Measurements from ENCODE around the gene PHLDA2.

The PHLDA2 gene

DNA sequence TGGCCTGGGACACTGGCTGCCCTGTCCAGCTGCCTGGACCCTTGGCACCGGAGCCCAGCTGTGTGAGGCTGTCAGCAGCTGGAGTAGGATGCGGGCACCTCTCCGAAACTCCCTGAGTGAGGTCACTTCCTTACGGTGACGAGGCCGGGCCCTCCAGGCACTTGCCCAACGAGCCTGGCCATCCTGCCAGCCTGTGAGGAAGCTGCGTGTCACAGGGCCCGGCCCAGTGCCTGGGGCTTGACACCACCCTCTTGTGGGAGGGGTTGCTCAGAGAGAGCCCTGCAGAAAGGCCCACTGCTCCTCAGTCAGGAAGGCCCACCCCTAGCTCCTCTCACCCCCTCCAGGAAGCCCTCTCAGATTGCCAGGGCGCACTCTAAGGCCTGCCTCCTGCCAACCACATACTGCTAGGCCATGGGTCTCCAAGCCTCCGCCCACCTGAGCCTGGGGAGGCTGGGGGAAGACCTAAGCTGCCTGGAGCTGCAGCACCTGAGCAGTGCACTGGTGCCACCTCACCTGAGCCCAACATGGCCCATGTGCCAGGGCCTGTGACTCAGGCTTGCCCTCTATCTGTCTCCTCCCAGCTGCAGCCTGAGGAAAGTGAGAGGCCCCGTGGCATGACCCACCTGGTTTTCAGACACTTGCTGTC lies 4.3 kb upstream of the PHLDA2 start:
- POLR2A ChIA-PET = interaction anchor here (1.5 to 1.9 kb wide), 2 partner anchors 9 to 59 kb away, joined by 3 to 5 read pairs; partner anchors contain the start of gene NAP1L4
- Histone ChIP-seq H3K4me1 (ENCODE audit: control insufficient read depth, insufficient read depth, low read length) (no peaks in the 10 kb centered on the region), H3K27ac (ENCODE audit: extremely low read depth, low read depth, low read length) (no peak overlapping the region), H3K36me3 (ENCODE audit: control insufficient read depth in 2 of 2, insufficient read depth in 1 of 2, low read length in 2 of 2) (no peaks in the 10 kb centered on the region), H3K9me3 (ENCODE audit: control insufficient read depth, insufficient read depth, low read depth, low read length) (no peaks in the 10 kb centered on the region), H3K4me3 (ENCODE audit: low read depth, low read length) (no peak overlapping the region)
- TF ChIP-seq, protein P1, sequence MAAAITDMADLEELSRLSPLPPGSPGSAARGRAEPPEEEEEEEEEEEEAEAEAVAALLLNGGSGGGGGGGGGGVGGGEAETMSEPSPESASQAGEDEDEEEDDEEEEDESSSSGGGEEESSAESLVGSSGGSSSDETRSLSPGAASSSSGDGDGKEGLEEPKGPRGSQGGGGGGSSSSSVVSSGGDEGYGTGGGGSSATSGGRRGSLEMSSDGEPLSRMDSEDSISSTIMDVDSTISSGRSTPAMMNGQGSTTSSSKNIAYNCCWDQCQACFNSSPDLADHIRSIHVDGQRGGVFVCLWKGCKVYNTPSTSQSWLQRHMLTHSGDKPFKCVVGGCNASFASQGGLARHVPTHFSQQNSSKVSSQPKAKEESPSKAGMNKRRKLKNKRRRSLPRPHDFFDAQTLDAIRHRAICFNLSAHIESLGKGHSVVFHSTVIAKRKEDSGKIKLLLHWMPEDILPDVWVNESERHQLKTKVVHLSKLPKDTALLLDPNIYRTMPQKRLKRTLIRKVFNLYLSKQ (tag by site-specific recombination; IDR thresholded peaks at IDR 0.05; ENCODE audit: borderline replicate concordance) = no peak
- TF ChIP-seq SP2 (tag by site-specific recombination; IDR thresholded peaks at IDR 0.05) = peak; percentile 54
- TF ChIP-seq SETDB1 (IDR thresholded peaks at IDR 0.05; ENCODE audit: insufficient read length, low read length) = no peak
- no peak for TF ChIP-seq ZNF169 (tag by site-specific recombination; IDR thresholded peaks at IDR 0.05)
- CTCF ChIA-PET = interaction anchor here (0.6 to 1.5 kb wide), 5 partner anchors 16 to 401 kb away, joined by 3 to 6 read pairs (median 4); no protein-coding TSS in a partner anchor

DNA sequence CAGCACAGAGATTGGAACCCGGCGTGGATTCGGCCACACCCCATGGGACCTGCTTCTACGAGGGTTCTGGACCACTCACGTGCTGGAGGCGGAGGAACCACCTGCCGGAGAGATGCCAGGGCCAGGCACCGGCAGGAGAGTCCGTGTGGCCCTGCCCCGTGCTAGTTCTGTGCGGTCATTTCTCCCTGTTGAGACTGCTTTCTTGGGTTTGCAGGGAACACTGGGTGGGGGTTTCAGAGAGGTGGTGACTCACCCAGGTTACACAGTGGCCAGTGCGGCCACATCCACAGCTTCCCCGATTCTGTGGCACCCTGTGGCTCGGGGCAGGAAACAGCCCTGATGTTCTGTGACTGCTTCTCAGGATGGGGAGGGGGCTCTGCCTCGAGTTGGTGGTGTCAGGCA lies 3.6 kb upstream of the PHLDA2 start:
- Histone ChIP-seq H3K4me3 (ENCODE audit: low read depth, low read length) (no peak overlapping the region), H3K27ac (ENCODE audit: extremely low read depth, low read depth, low read length) (no peak overlapping the region), H3K4me1 (ENCODE audit: control insufficient read depth, insufficient read depth, low read length) (no peaks in the 10 kb centered on the region), H3K9me3 (ENCODE audit: control insufficient read depth, insufficient read depth, low read depth, low read length) (no peaks in the 10 kb centered on the region), H3K36me3 (ENCODE audit: control insufficient read depth in 2 of 2, insufficient read depth in 1 of 2, low read length in 2 of 2) (no peaks in the 10 kb centered on the region)
- no peak for TF ChIP-seq ZNF785 (tag by site-specific recombination; IDR thresholded peaks at IDR 0.05)
- TF ChIP-seq ZNF426 (tag by site-specific recombination; IDR thresholded peaks at IDR 0.05) = no peak
- TF ChIP-seq ZNF48 (tag by site-specific recombination; IDR thresholded peaks at IDR 0.05) = no peak
- TF ChIP-seq ZNF211 (tag by site-specific recombination; IDR thresholded peaks at IDR 0.05; ENCODE audit: low read depth) = no peak
- no peak for TF ChIP-seq ZFP37 (tag by site-specific recombination; IDR thresholded peaks at IDR 0.05)
- TF ChIP-seq GLI2 (tag by site-specific recombination; IDR thresholded peaks at IDR 0.05; ENCODE audit: borderline replicate concordance, low read depth) = no peak
- no peak for TF ChIP-seq ZNF600 (tag by site-specific recombination; IDR thresholded peaks at IDR 0.05)
- TF ChIP-seq, protein P2, sequence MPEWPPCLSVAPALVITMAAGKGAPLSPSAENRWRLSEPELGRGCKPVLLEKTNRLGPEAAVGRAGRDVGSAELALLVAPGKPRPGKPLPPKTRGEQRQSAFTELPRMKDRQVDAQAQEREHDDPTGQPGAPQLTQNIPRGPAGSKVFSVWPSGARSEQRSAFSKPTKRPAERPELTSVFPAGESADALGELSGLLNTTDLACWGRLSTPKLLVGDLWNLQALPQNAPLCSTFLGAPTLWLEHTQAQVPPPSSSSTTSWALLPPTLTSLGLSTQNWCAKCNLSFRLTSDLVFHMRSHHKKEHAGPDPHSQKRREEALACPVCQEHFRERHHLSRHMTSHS (tag by site-specific recombination; IDR thresholded peaks at IDR 0.05) = no peak
- no peak for TF ChIP-seq ZNF654 (tag by site-specific recombination; IDR thresholded peaks at IDR 0.05; ENCODE audit: low read depth)
- TF ChIP-seq ZNF610 (tag by site-specific recombination; IDR thresholded peaks at IDR 0.05; ENCODE audit: borderline replicate concordance) = no peak
- no peak for TF ChIP-seq ZSCAN16 (tag by site-specific recombination; IDR thresholded peaks at IDR 0.05)
- TF ChIP-seq, protein P3, sequence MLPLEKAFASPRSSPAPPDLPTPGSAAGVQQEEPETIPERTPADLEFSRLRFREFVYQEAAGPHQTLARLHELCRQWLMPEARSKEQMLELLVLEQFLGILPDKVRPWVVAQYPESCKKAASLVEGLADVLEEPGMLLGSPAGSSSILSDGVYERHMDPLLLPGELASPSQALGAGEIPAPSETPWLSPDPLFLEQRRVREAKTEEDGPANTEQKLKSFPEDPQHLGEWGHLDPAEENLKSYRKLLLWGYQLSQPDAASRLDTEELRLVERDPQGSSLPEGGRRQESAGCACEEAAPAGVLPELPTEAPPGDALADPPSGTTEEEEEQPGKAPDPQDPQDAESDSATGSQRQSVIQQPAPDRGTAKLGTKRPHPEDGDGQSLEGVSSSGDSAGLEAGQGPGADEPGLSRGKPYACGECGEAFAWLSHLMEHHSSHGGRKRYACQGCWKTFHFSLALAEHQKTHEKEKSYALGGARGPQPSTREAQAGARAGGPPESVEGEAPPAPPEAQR (tag by site-specific recombination; IDR thresholded peaks at IDR 0.05) = no peak
- TF ChIP-seq SCRT2 (tag by site-specific recombination; IDR thresholded peaks at IDR 0.05) = no peak
- TF ChIP-seq, protein P4, sequence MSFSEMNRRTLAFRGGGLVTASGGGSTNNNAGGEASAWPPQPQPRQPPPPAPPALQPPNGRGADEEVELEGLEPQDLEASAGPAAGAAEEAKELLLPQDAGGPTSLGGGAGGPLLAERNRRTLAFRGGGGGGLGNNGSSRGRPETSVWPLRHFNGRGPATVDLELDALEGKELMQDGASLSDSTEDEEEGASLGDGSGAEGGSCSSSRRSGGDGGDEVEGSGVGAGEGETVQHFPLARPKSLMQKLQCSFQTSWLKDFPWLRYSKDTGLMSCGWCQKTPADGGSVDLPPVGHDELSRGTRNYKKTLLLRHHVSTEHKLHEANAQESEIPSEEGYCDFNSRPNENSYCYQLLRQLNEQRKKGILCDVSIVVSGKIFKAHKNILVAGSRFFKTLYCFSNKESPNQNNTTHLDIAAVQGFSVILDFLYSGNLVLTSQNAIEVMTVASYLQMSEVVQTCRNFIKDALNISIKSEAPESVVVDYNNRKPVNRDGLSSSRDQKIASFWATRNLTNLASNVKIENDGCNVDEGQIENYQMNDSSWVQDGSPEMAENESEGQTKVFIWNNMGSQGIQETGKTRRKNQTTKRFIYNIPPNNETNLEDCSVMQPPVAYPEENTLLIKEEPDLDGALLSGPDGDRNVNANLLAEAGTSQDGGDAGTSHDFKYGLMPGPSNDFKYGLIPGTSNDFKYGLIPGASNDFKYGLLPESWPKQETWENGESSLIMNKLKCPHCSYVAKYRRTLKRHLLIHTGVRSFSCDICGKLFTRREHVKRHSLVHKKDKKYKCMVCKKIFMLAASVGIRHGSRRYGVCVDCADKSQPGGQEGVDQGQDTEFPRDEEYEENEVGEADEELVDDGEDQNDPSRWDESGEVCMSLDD (tag by site-specific recombination; IDR thresholded peaks at IDR 0.05) = no peak
- no peak for TF ChIP-seq ZBTB7A (tag by site-specific recombination; IDR thresholded peaks at IDR 0.05; ENCODE audit: low read depth)
- TF ChIP-seq, protein P5, sequence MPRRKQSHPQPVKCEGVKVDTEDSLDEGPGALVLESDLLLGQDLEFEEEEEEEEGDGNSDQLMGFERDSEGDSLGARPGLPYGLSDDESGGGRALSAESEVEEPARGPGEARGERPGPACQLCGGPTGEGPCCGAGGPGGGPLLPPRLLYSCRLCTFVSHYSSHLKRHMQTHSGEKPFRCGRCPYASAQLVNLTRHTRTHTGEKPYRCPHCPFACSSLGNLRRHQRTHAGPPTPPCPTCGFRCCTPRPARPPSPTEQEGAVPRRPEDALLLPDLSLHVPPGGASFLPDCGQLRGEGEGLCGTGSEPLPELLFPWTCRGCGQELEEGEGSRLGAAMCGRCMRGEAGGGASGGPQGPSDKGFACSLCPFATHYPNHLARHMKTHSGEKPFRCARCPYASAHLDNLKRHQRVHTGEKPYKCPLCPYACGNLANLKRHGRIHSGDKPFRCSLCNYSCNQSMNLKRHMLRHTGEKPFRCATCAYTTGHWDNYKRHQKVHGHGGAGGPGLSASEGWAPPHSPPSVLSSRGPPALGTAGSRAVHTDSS (tag by site-specific recombination; IDR thresholded peaks at IDR 0.05) = no peak
- ChIA-PET POLR2A (interaction anchor here (1.5 to 1.9 kb wide), 2 partner anchors 10 to 59 kb away, joined by 3 to 5 read pairs; partner anchors contain the start of gene NAP1L4), CTCF (interaction anchor here (0.7 to 1.5 kb wide), 3 partner anchors 41 to 685 kb away, joined by 3 to 6 read pairs (median 4); no protein-coding TSS in a partner anchor)
